Naive thymus-derived CD8-positive, alpha-beta T cell (primary cell): Measurements from ENCODE around the gene ATF6B. TPM values are rescaled to one million over a fixed set of nuclear protein-coding genes. Genes with fewer than 3 reads are reported as not detected.

Experiments used
- ATAC-seq, 2 donors: fragments of 150-1000 bp; cut with Tn5 transposase in 1 of 2; sonication (Bioruptor Pico), chemical (Tn5 transposase) in 1 of 2; 1 replicate in 1 of 2; 2 replicates in 1 of 2; pipeline ENCODE4 v1.10.0; 2021; ENCODE audit warnings: mild to moderate bottlenecking in 2 of 2, moderate library complexity in 2 of 2
- POLR2A ChIA-PET: fragments of 350-600 bp; sonication (Branson Sonifier 250); formaldehyde crosslinking; loops from one replicate; lab custom pipeline; 2021; ENCODE audit warnings: antibody characterized with exemption; lab: Charles Lee
- DNase-seq, 10 donors: peaks; one replicate each; pipeline versions ENCODE4 v3.0.0 to v3.0.0-alpha.2; 2020 to 2022
- H3K27ac Mint-ChIP-seq, 10 donors: one replicate each; pipeline ENCODE4 v1.8.0; 2020 to 2022; ENCODE audit warnings: mild to moderate bottlenecking in 10 of 10, mixed read lengths in 10 of 10, moderate library complexity in 4 of 10, inconsistent platforms in 1 of 10
- H3K27me3 Mint-ChIP-seq, 5 donors: one replicate each; pipeline ENCODE4 v1.8.0; 2021 to 2022; ENCODE audit warnings: mixed read lengths in 5 of 5
- H3K36me3 Mint-ChIP-seq, 3 donors: one replicate each; pipeline ENCODE4 v1.8.0; 2020 to 2022; ENCODE audit warnings: mixed read lengths in 3 of 3, mild to moderate bottlenecking in 2 of 3, inconsistent platforms in 1 of 3
- H3K4me1 Mint-ChIP-seq, 4 donors: one replicate each; pipeline ENCODE4 v1.8.0; 2021 to 2022; ENCODE audit warnings: mixed read lengths in 4 of 4
- H3K4me3 Mint-ChIP-seq, 10 donors: one replicate each; pipeline ENCODE4 v1.8.0; 2020 to 2022; ENCODE audit warnings: mild to moderate bottlenecking in 10 of 10, mixed read lengths in 10 of 10, moderate library complexity in 6 of 10, inconsistent platforms in 1 of 10
- H3K9me3 Mint-ChIP-seq, 9 donors: one replicate each; pipeline ENCODE4 v1.8.0; 2020 to 2022; ENCODE audit warnings: mixed read lengths in 9 of 9, mild to moderate bottlenecking in 3 of 9, inconsistent platforms in 1 of 9, moderate library complexity in 1 of 9
- polyA plus RNA-seq, 3 donors: library from polyadenylated mRNA; unstranded; fragments of 300-500 nt; fragmentation: Illumina TruSeq; gene quantifications; one replicate each; pipeline ENCODE4 v1.2.3, GENCODE V29; 2021
- total RNA-seq, 8 experiments: library from RNA in 2 of 8; stranded (reverse) in 2 of 8; gene quantifications; one replicate each; pipeline ENCODE4 v1.2.3 and lab custom pipeline; 2021 to 2026

The ATF6B gene
- total and polyA plus RNA-seq, 5 experiments from 2014 or later: 17.5 to 141 (median 25.7) TPM

- Mint-ChIP-seq H3K9me3 (no peaks in the 10 kb centered on the region), H3K36me3 (peaks cover 0 to 49% (median 5%) of the 10 kb centered on the region in 3 donors), H3K4me1 (peaks cover 18 to 54% (median 30%) of the 10 kb centered on the region in 4 donors), H3K27ac (peak overlapping the region in 3 of 10 donors; percentile 36 to 55 (median 44)), H3K4me3 (no peak overlapping the region), H3K27me3 (no peaks in the 10 kb centered on the region)
- POLR2A ChIA-PET: interaction anchor here (0.6 to 1.8 kb wide), 4 partner anchors 14 to 85 kb away, joined by 3 to 5 read pairs (median 3); no protein-coding TSS in a partner anchor
- no peak for ATAC-seq
- DNase-seq: peak in 1 of 10 donors; percentile 45
These were observed 41.0 kb upstream of the ATF6B start for GRCh38 chr6:32168807-32169591.

DNA sequence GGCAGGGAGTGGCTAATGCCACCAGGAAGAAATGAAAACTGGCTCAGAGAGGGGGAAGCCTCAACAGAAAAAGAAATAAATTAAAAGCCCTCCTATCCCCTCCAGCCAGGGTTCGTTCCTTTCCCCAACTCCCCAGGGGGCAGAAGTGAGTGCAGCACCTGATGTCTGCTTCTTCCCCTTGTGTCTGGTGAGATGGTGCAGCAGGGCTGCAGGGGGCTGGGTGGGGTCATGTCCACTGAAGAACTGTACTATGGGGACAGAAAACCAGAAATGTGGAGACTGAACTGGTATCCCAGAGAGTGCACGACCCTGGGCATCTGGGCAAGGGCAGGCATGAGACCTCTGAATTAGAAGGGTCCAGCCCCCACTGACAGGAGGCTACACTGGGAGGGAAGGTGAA lies 40.3 kb upstream of the ATF6B start:
- peaks cover 12 to 48% (median 24%) of the 10 kb centered on the region in 4 donors for H3K4me1 Mint-ChIP-seq
- H3K4me3 Mint-ChIP-seq: no peak overlapping the region
- no peak for ATAC-seq
- DNase-seq: peak in 1 of 10 donors; percentile 27
- H3K9me3 Mint-ChIP-seq: no peaks in the 10 kb centered on the region
- POLR2A ChIA-PET: no interaction called here
- peaks cover 0 to 49% (median 5%) of the 10 kb centered on the region in 3 donors for H3K36me3 Mint-ChIP-seq
- H3K27ac Mint-ChIP-seq: peak overlapping the region in 3 of 10 donors; percentile 36 to 44 (median 43)
- no peaks in the 10 kb centered on the region for H3K27me3 Mint-ChIP-seq

DNA sequence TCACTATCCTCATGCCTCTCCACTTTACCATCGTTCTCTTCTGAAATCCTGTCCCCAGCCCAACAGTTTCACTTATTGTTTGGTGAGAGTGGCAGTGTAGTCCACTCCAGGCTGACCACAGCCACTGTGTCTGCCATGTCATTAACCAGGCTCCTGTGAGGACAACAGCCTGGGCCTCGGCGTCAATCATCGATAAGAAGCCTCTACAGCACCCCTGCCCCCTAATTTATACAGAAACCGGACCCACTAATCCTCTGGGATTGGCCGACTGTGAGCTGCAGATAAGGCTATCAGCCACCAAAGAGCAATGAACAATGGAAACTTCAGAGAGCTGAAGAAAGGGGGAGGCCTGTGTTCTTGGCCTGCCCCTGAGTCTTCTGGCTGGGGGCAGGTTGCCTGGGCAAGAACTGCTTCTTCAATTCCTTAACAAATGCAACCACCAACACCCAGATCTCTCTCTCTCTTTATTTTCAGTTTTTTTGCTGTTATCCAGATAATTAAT lies 39.8 kb upstream of the ATF6B start:
- DNase-seq (peak in 1 of 10 donors; percentile 36), ATAC-seq (no peak)
- no peaks in the 10 kb centered on the region for H3K27me3 Mint-ChIP-seq
- peaks cover 0 to 54% (median 5%) of the 10 kb centered on the region in 3 donors for H3K36me3 Mint-ChIP-seq
- peak overlapping the region in 8 of 10 donors; percentile 18 to 74 (median 58) for H3K27ac Mint-ChIP-seq
- POLR2A ChIA-PET: no interaction called here
- peaks cover 7 to 43% (median 19%) of the 10 kb centered on the region in 4 donors for H3K4me1 Mint-ChIP-seq
- H3K4me3 Mint-ChIP-seq: no peak overlapping the region
- H3K9me3 Mint-ChIP-seq: no peaks in the 10 kb centered on the region

DNA sequence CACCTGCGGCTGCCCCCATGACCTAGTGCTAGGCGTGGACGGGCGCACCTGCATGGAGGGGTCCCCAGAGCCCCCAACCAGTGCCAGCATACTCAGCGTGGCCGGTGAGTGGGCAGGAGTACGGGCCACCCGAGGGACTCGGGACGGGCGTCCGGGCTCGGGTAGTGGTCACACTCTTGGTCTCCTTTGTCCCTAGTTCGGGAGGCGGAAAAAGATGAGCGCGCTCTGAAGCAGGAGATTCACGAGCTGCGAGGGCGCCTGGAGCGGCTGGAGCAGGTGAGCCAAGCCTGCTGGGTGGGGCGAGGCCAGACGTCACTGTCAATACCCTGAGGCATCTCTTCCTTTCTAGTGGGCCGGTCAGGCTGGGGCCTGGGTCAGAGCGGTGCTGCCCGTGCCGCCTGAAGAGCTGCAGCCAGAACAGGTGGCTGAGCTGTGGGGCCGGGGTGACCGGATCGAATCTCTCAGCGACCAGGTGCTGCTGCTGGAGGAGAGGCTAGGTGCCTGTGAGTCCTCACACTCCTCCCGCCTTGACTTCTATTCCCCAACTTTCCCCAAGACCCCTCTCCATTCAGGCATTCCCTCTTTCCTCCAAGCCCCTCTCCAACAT lies 39.2 kb upstream of the ATF6B start:
- Mint-ChIP-seq H3K27me3 (no peaks in the 10 kb centered on the region), H3K4me1 (peaks cover 3 to 39% (median 16%) of the 10 kb centered on the region in 4 donors), H3K36me3 (peaks cover 0 to 58% (median 5%) of the 10 kb centered on the region in 3 donors)

DNA sequence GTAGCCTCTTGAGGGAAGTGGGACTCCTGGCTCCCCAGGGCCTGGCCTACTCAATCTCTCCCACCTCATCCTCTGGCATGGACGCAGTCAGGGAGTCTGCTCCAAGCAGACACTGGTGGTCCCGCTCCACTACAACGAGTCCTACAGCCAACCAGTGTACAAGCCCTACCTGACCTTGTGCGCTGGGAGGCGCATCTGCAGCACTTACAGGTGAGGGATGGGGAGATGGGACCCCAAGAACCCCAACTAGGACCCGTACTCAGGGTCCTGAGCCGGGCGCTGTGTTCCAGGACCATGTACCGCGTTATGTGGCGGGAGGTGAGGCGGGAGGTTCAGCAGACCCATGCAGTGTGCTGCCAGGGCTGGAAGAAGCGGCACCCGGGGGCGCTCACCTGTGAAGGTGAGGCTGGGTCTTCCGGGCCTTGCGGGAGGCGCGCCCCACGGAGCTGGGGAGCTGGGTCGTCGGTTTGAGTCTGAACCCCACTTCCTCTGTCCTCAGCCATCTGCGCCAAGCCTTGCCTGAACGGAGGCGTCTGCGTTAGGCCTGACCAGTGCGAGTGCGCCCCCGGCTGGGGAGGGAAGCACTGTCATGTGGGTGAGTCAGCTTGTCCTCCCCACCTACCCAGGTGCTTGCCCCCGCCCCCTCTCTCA lies 38.5 kb upstream of the ATF6B start:
- Mint-ChIP-seq H3K36me3 (peaks cover 0 to 61% (median 5%) of the 10 kb centered on the region in 3 donors), H3K9me3 (no peaks in the 10 kb centered on the region), H3K4me1 (peaks cover 3 to 39% (median 16%) of the 10 kb centered on the region in 4 donors), H3K27me3 (no peaks in the 10 kb centered on the region), H3K4me3 (no peak overlapping the region), H3K27ac (peak overlapping the region in 1 of 10 donors; percentile 75)
- POLR2A ChIA-PET: interaction anchor here (0.6 kb wide), 1 partner anchor 19 kb away, joined by 3 read pairs; no protein-coding TSS in a partner anchor
- DNase-seq: peak in 1 of 10 donors; percentile 58
- no peak for ATAC-seq

More for the DNA sequence above, 39.2 kb upstream of the ATF6B start:
- DNase-seq (peak in 1 of 10 donors; percentile 44), ATAC-seq (no peak)
- Mint-ChIP-seq H3K9me3 (no peaks in the 10 kb centered on the region), H3K4me3 (no peak overlapping the region), H3K27ac (peak overlapping the region in 3 of 10 donors; percentile 63 to 74 (median 66))
- POLR2A ChIA-PET: no interaction called here

DNA sequence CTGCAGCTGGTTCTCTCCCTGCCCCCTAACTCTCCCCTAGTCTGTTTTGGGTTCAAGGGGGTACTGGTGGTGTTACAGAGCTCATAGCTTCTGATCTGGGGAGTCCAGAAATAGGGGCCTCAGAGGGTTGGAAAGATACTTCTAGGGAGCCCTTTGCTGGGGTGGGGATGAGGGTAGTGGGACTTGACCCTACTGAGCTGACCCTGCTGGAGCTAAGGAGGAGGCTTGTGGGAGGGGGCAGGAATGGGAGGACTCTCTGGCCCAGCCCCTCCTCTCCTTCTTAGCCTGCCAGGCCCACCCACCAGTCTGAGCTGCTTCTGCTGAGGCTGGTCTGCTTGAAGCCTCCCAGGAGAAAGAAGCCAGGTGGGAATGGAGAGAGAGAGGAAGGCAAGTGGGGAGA lies 36.2 kb upstream of the ATF6B start, which contains the start of gene EGFL8:
Gene EGFL8, plus strand, starts transcription at position 301 of the 400 bp plus-strand sequence. CDS start 1,571 bp downstream, outside the sequence.
- DNase-seq (peak in 1 of 10 donors; percentile 46), ATAC-seq (no peak)
- Mint-ChIP-seq H3K27ac (peak within 1 kb of the TSS in 6 of 10 donors; percentile 27 to 73 (median 50)), H3K4me1 (peaks cover 0 to 17% (median 6%) of the 10 kb centered on the region in 4 donors), H3K36me3 (peaks cover 0 to 50% (median 0%) of the 10 kb centered on the region in 3 donors), H3K27me3 (no peaks in the 10 kb centered on the region), H3K4me3 (no peak within 1 kb of the TSS), H3K9me3 (no peaks in the 10 kb centered on the region)
- POLR2A ChIA-PET: interaction anchor here (0.7 to 1.8 kb wide), 5 partner anchors 12 to 54 kb away, joined by 3 to 10 read pairs (median 3); partner anchors contain the start of genes AGPAT1 and PBX2

DNA sequence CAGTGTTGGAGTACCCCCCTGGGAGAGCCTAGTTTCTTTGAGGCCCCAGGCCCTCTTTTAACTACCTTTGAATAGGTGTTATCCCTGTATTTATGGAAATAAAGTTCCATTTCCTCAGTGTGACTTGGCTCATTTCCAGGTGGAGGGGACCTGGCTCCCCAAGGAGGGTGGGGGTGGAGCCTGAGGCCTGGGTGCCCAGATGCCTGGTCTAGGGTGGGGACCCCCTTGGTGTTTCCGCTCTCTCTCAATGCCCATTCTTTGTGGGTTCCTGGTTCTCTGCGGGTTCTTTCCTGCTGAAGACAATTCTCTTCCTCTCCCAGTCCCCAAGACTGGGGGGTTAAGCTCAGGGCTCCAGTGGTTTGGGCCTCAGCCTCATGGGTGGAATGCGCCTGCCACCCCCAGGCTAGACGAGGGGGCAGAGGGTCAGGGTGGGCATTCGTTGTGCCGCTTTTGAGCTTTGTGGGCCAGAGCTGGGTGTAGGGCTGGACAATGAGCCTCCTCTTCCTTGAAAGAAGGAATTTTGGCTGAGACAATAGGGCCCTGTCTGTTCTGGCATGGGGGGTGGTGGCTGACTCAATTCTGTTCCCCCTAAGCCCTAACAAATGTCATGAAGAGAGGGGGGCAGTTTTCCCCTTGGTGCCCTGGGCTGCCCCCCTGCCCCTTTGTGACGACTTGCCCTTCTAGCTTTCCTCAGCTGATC lies 35.7 kb upstream of the ATF6B start:
- peaks cover 0 to 14% (median 4%) of the 10 kb centered on the region in 4 donors for H3K4me1 Mint-ChIP-seq
- peak overlapping the region in 3 of 10 donors; percentile 27 to 53 (median 47) for H3K27ac Mint-ChIP-seq
- no peak for ATAC-seq
- no peaks in the 10 kb centered on the region for H3K9me3 Mint-ChIP-seq
- peaks cover 0 to 49% (median 0%) of the 10 kb centered on the region in 3 donors for H3K36me3 Mint-ChIP-seq
- H3K4me3 Mint-ChIP-seq: no peak overlapping the region
- POLR2A ChIA-PET: interaction anchor here (0.7 to 1.8 kb wide), 4 partner anchors 13 to 32 kb away, joined by 3 to 10 read pairs (median 3); partner anchors contain the start of genes AGPAT1 and PBX2
- H3K27me3 Mint-ChIP-seq: no peaks in the 10 kb centered on the region
- peak in 1 of 10 donors; percentile 7 for DNase-seq

- no peak overlapping the region for H3K4me3 Mint-ChIP-seq
- H3K36me3 Mint-ChIP-seq: peaks cover 6 to 40% (median 8%) of the 10 kb centered on the region in 3 donors
- no peak for ATAC-seq
- no peaks in the 10 kb centered on the region for H3K27me3 Mint-ChIP-seq
- H3K27ac Mint-ChIP-seq: no peak overlapping the region
- H3K9me3 Mint-ChIP-seq: no peaks in the 10 kb centered on the region
- POLR2A ChIA-PET: interaction anchor here (2.3 kb wide), 1 partner anchor 19 kb away, joined by 10 read pairs; no protein-coding TSS in a partner anchor
- DNase-seq: no peak
- peaks cover 21 to 34% (median 23%) of the 10 kb centered on the region in 4 donors for H3K4me1 Mint-ChIP-seq
These were observed 30.0 kb upstream of the ATF6B start for GRCh38 chr6:32158052-32158451.

DNA sequence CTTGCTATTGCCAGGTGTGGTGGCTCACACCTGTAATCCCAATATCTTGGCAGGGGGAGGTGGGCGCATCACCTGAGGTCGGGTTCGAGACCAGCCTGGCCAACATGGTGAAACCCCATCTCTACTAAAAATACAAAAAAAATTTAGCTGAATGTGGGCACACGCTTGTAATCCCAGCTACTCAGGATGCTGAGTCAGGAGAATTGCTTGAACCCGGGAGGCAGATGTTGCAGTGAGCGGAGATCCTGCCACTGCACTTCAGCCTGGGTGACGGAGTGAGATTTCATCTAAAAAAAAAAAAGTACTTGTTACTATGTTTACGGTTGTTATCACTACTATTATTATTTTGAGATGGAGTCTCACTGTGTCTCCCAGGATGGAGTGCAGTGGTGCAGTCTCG lies 28.8 kb upstream of the ATF6B start:
- POLR2A ChIA-PET: no interaction called here
- Mint-ChIP-seq H3K9me3 (no peaks in the 10 kb centered on the region), H3K4me1 (peaks cover 28 to 46% (median 34%) of the 10 kb centered on the region in 4 donors), H3K4me3 (no peak overlapping the region), H3K27me3 (no peaks in the 10 kb centered on the region), H3K36me3 (peaks cover 6 to 32% (median 8%) of the 10 kb centered on the region in 3 donors), H3K27ac (no peak overlapping the region)
- DNase-seq: peak in 1 of 10 donors; percentile 26
- ATAC-seq: no peak

DNA sequence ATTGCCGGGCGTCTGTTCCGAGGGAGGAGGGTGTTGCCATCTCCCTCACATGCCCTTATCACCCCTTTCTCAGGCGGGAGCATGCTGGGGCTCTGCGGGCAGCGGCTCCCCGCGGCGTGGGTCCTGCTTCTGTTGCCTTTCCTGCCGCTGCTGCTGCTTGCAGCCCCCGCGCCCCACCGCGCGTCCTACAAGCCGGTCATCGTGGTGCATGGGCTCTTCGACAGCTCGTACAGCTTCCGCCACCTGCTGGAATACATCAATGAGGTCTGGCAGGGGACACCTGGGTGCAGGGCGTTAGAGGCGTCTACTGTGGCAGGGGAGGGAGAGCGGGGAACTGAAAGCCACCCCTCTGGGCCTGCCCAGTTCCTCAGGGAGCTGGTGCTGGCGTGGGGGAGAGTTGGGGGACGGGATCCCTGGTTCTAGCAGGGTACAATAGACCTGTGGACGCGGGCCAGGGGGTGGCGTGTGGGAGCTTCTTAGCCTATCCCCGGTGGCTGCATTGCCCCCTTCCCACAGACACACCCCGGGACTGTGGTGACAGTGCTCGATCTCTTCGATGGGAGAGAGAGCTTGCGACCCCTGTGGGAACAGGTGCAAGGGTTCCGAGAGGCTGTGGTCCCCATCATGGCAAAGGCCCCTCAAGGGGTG lies 26.6 kb upstream of the ATF6B start:
- peak; percentile 61 to 73 for ATAC-seq
- Mint-ChIP-seq H3K9me3 (no peaks in the 10 kb centered on the region), H3K4me1 (peaks cover 41 to 69% (median 49%) of the 10 kb centered on the region in 4 donors), H3K27ac (peak overlapping the region; percentile 87 to 99 (median 98)), H3K36me3 (peaks cover 6 to 30% (median 8%) of the 10 kb centered on the region in 3 donors), H3K4me3 (peak overlapping the region; percentile 88 to 100 (median 98)), H3K27me3 (peaks cover 0 to 13% (median 4%) of the 10 kb centered on the region in 5 donors)
- POLR2A ChIA-PET: interaction anchor here (0.8 to 1.6 kb wide), 6 partner anchors 22 to 690 kb away, joined by 3 to 9 read pairs (median 4); partner anchors contain the start of gene AGPAT1
- DNase-seq: peak; percentile 45 to 87 (median 66)
